Measurements from ENCODE around the gene ADM2. TPM values are rescaled to one million over a fixed set of nuclear protein-coding genes. Genes with fewer than 3 reads are reported as not detected.

The ADM2 gene
- total RNA-seq, 1 donor from 2014 or later: 1.5 TPM

- Histone ChIP-seq H3K4me1 (peaks cover 42% of the 10 kb centered on the region), H3K27me3 (ENCODE audit: low read depth) (no peaks in the 10 kb centered on the region), H3K4me3 (peak overlapping the region; percentile 84), H3K36me3 (peaks cover 27% of the 10 kb centered on the region), H3K27ac (peak overlapping the region; percentile 96), H3K9me3 (no peaks in the 10 kb centered on the region)
- DNase-seq (no peak), ATAC-seq (no peak)
- no peak for TF ChIP-seq CTCF (IDR thresholded peaks at IDR 0.05)
- intact Hi-C loops (cut with DNase I): no loop called here
These were observed 27.6 kb downstream of the ADM2 start for GRCh38 chr22:50508897-50509296.

GRCh38 chr22:50513175-50513574, 31.8 kb downstream of the ADM2 start:
- intact Hi-C loops (cut with DNase I): no loop called here
- Histone ChIP-seq H3K36me3 (peaks cover 32% of the 10 kb centered on the region), H3K27me3 (ENCODE audit: low read depth) (no peaks in the 10 kb centered on the region), H3K27ac (no peak overlapping the region), H3K9me3 (no peaks in the 10 kb centered on the region), H3K4me3 (no peak overlapping the region), H3K4me1 (peaks cover 28% of the 10 kb centered on the region)
- no peak for ATAC-seq
- TF ChIP-seq CTCF (IDR thresholded peaks at IDR 0.05): no peak
- DNase-seq: no peak

GRCh38 chr22:50516068-50516467, 34.7 kb downstream of the ADM2 start:
- intact Hi-C loops (cut with DNase I): no loop called here
- Histone ChIP-seq H3K27ac (no peak overlapping the region), H3K36me3 (peaks cover 53% of the 10 kb centered on the region), H3K9me3 (no peaks in the 10 kb centered on the region), H3K27me3 (ENCODE audit: low read depth) (no peaks in the 10 kb centered on the region), H3K4me3 (no peak overlapping the region), H3K4me1 (peaks cover 14% of the 10 kb centered on the region)
- no peak for TF ChIP-seq CTCF (IDR thresholded peaks at IDR 0.05)
- no peak for DNase-seq
- no peak for ATAC-seq

GRCh38 chr22:50516891-50517290, 35.5 kb downstream of the ADM2 start:
- H3K4me1 ChIP-seq: peaks cover 10% of the 10 kb centered on the region
- no peak for DNase-seq
- no peak for ATAC-seq
- no peaks in the 10 kb centered on the region for H3K27me3 ChIP-seq (ENCODE audit: low read depth)
- no peak overlapping the region for H3K4me3 ChIP-seq
- peaks cover 61% of the 10 kb centered on the region for H3K36me3 ChIP-seq
- H3K9me3 ChIP-seq: no peaks in the 10 kb centered on the region
- TF ChIP-seq CTCF (IDR thresholded peaks at IDR 0.05): no peak
- no peak overlapping the region for H3K27ac ChIP-seq
- intact Hi-C loops (cut with DNase I): no loop called here

GRCh38 chr22:50517495-50518260, 36.3 kb downstream of the ADM2 start:
- DNase-seq (no peak), ATAC-seq (no peak)
- Histone ChIP-seq H3K4me1 (peaks cover 4% of the 10 kb centered on the region), H3K9me3 (no peaks in the 10 kb centered on the region), H3K4me3 (no peak overlapping the region), H3K27ac (no peak overlapping the region), H3K27me3 (ENCODE audit: low read depth) (no peaks in the 10 kb centered on the region), H3K36me3 (peaks cover 69% of the 10 kb centered on the region)
- intact Hi-C loops (cut with DNase I): no loop called here
- no peak for TF ChIP-seq CTCF (IDR thresholded peaks at IDR 0.05)

All from lower lobe of right lung (tissue), 2 donors.